DMS53 treated with DMSO at 0.1 percent for 48 hours (cell line): Measurements from ENCODE around the gene C1orf226.

ENCODE experiments used
- DNase-seq: peaks from one replicate; lab custom pipeline; 2025; ENCODE audit not compliant: unreplicated experiment; lab: John Stamatoyannopoulos, UW

The C1orf226 gene

GRCh38 chr1:162384116-162384515 lies 2.6 kb downstream of the C1orf226 start:
- DNase-seq, result no peak

GRCh38 chr1:162384601-162385279 lies 3.2 kb downstream of the C1orf226 start:
- DNase-seq, result no peak

GRCh38 chr1:162385280-162385623 lies 3.7 kb downstream of the C1orf226 start:
- DNase-seq, result no peak

GRCh38 chr1:162385702-162386101 lies 4.2 kb downstream of the C1orf226 start:
- no peak for DNase-seq

- no peak for DNase-seq
Observed at GRCh38 chr1:162386292-162387225, 5.0 kb downstream of the C1orf226 start.

- no peak for DNase-seq
Observed at GRCh38 chr1:162387226-162388082, 5.9 kb downstream of the C1orf226 start.

- DNase-seq, result no peak
Observed at GRCh38 chr1:162388083-162388594, 6.6 kb downstream of the C1orf226 start.

GRCh38 chr1:162388615-162389014 lies 7.1 kb downstream of the C1orf226 start:
- DNase-seq, result no peak

GRCh38 chr1:162389021-162389818 lies 7.7 kb downstream of the C1orf226 start:
- DNase-seq, result peak; percentile 37

- peak; percentile 1 for DNase-seq
Observed at GRCh38 chr1:162389971-162390370, 8.4 kb downstream of the C1orf226 start.

GRCh38 chr1:162390396-162391185 lies 9.1 kb downstream of the C1orf226 start:
- DNase-seq, result no peak

GRCh38 chr1:162391790-162392563 lies 10.4 kb downstream of the C1orf226 start:
- DNase-seq, result peak; percentile 21

- DNase-seq, result no peak
Observed at GRCh38 chr1:162396201-162396906, 14.8 kb downstream of the C1orf226 start.

- no peak for DNase-seq
Observed at GRCh38 chr1:162397039-162397448, 15.5 kb downstream of the C1orf226 start.

GRCh38 chr1:162397943-162398560 lies 16.5 kb downstream of the C1orf226 start:
- DNase-seq, result no peak

GRCh38 chr1:162398999-162399580 lies 17.6 kb downstream of the C1orf226 start:
- no peak for DNase-seq

- no peak for DNase-seq
Observed at GRCh38 chr1:162400790-162401355, 19.3 kb downstream of the C1orf226 start.
